Measurements from ENCODE around the gene BAZ1A. TPM values are rescaled to one million over a fixed set of nuclear protein-coding genes. Genes with fewer than 3 reads are reported as not detected.
"Not testable (repeated sequence)": the region's sequence is repeated elsewhere in the genome, so short reads cannot be mapped to it uniquely, and the experiment has no call there.

Gene BAZ1A
- polyA plus RNA-seq, 1 donor = 18.4 TPM

GRCh38 chr14:34853041-34853440 lies 22.1 kb downstream of the BAZ1A start:
- no peak for DNase-seq (ENCODE audit: low read depth)

- DNase-seq (ENCODE audit: low read depth) = no peak
Observed at GRCh38 chr14:34851395-34851794, 23.8 kb downstream of the BAZ1A start.

GRCh38 chr14:34845869-34846268 lies 29.3 kb downstream of the BAZ1A start:
- no peak for DNase-seq (ENCODE audit: low read depth)

GRCh38 chr14:34843011-34843554 lies 32.1 kb downstream of the BAZ1A start:
- DNase-seq (ENCODE audit: low read depth) = no peak

GRCh38 chr14:34837801-34838322 lies 37.3 kb downstream of the BAZ1A start:
- DNase-seq (ENCODE audit: low read depth) = no peak

GRCh38 chr14:34835312-34835711 lies 39.8 kb downstream of the BAZ1A start:
- no peak for DNase-seq (ENCODE audit: low read depth)

- no peak for DNase-seq (ENCODE audit: low read depth)
Observed at GRCh38 chr14:34833549-34834523, 41.3 kb downstream of the BAZ1A start.

GRCh38 chr14:34826661-34827060 lies 48.5 kb downstream of the BAZ1A start:
- DNase-seq (ENCODE audit: low read depth) = no peak

GRCh38 chr14:34824826-34825225 lies 50.3 kb downstream of the BAZ1A start:
- no peak for DNase-seq (ENCODE audit: low read depth)

GRCh38 chr14:34824256-34824655 lies 50.9 kb downstream of the BAZ1A start:
- no peak for DNase-seq (ENCODE audit: low read depth)

- DNase-seq (ENCODE audit: low read depth) = no peak
Observed at GRCh38 chr14:34817768-34818167, 57.4 kb downstream of the BAZ1A start.

- no peak for DNase-seq (ENCODE audit: low read depth)
Observed at GRCh38 chr14:34810028-34810427, 65.1 kb downstream of the BAZ1A start.

GRCh38 chr14:34806257-34806656 lies 68.9 kb downstream of the BAZ1A start:
- DNase-seq (ENCODE audit: low read depth) = no peak

GRCh38 chr14:34804933-34805332 lies 70.2 kb downstream of the BAZ1A start:
- no peak for DNase-seq (ENCODE audit: low read depth)

GRCh38 chr14:34798861-34799260 lies 76.3 kb downstream of the BAZ1A start:
- not testable (repeated sequence) for DNase-seq (ENCODE audit: low read depth)

GRCh38 chr14:34797747-34798583 lies 77.2 kb downstream of the BAZ1A start:
- no peak for DNase-seq (ENCODE audit: low read depth)

- no peak for DNase-seq (ENCODE audit: low read depth)
Observed at GRCh38 chr14:34796902-34797301, 78.3 kb downstream of the BAZ1A start.

- DNase-seq (ENCODE audit: low read depth) = no peak
Observed at GRCh38 chr14:34794941-34795340, 80.2 kb downstream of the BAZ1A start.

GRCh38 chr14:34794217-34794616 lies 80.9 kb downstream of the BAZ1A start:
- DNase-seq (ENCODE audit: low read depth) = no peak

- no peak for DNase-seq (ENCODE audit: low read depth)
Observed at GRCh38 chr14:34792598-34792997, 82.6 kb downstream of the BAZ1A start.

GRCh38 chr14:34785223-34786006 lies 89.7 kb downstream of the BAZ1A start:
- no peak for DNase-seq (ENCODE audit: low read depth)

Data from forelimb muscle (tissue), 1 donor.